Measurements from ENCODE around the gene MYO16.

- TF ChIP-seq, protein P1, sequence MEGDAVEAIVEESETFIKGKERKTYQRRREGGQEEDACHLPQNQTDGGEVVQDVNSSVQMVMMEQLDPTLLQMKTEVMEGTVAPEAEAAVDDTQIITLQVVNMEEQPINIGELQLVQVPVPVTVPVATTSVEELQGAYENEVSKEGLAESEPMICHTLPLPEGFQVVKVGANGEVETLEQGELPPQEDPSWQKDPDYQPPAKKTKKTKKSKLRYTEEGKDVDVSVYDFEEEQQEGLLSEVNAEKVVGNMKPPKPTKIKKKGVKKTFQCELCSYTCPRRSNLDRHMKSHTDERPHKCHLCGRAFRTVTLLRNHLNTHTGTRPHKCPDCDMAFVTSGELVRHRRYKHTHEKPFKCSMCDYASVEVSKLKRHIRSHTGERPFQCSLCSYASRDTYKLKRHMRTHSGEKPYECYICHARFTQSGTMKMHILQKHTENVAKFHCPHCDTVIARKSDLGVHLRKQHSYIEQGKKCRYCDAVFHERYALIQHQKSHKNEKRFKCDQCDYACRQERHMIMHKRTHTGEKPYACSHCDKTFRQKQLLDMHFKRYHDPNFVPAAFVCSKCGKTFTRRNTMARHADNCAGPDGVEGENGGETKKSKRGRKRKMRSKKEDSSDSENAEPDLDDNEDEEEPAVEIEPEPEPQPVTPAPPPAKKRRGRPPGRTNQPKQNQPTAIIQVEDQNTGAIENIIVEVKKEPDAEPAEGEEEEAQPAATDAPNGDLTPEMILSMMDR (IDR thresholded peaks at IDR 0.05), result no peak
- no peak for TF ChIP-seq POLR2A (IDR thresholded peaks at IDR 0.05)
Observed at GRCh38 chr13:108828086-108828815, 198.8 kb downstream of the MYO16 start.
